22Rv1 (cell line): ENCODE results near the gene AEBP1.

ENCODE experiments used
- CTCF ChIP-seq: fragments of 450-650 bp; IDR thresholded peaks from 2 replicates; pipeline ENCODE4 v1.5.1; 2017; ENCODE audit warnings: mild to moderate bottlenecking
- ZFX ChIP-seq: fragments of 450-650 bp; IDR thresholded peaks from 2 replicates; pipeline ENCODE4 v1.6.1; 2017; ENCODE audit warnings: antibody characterized with exemption, borderline replicate concordance

DNA sequence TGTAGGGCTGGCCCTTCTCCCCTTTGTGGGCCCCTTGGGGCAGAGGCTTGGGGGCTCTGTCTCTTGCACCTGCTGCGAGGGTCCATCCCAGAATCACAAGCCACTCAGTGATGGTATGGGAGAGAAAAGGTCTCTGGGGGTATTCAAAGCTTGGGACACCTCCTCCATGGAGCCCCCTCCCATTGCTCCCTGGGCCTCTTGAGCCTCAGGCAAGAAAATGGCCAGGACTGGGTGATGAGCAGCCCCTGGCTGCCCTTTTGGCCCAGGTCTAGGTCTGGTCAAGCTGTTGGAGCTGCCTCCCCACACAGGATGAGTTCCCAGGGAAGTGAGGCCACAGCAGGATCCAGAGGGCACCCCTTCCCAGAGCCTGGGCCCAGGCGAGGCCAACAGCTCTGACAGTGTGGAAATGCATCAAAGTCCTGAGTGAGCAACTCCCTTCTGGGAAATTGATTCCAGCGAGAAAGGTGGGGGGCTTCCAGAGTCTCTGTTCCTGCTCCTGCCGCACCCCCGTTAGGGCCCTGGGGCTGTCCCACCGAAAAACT is 40.4 kb downstream of the AEBP1 start:
- TF ChIP-seq CTCF = no peak
- no peak for TF ChIP-seq ZFX
